AG08396 (cell line): Measurements from ENCODE around the gene TOX2.
A peak's percentile ranks its signal among the peaks of the same experiment; 100 is the strongest.

ENCODE experiments used
- DNase-seq: peaks from one replicate; pipeline ENCODE4 v3.0.0; 2012; ENCODE audit warnings: low spot score, mixed read lengths

The TOX2 gene

GRCh38 chr20:43916073-43916880 lies 1.6 kb downstream of the TOX2 start:
- DNase-seq = peak; percentile 46

GRCh38 chr20:43916881-43917371 lies 2.3 kb downstream of the TOX2 start:
- DNase-seq = no peak

- no peak for DNase-seq
Observed at GRCh38 chr20:43917380-43917779, 2.7 kb downstream of the TOX2 start.

- DNase-seq = no peak
Observed at GRCh38 chr20:43919686-43920403, 5.2 kb downstream of the TOX2 start.

- DNase-seq = no peak
Observed at GRCh38 chr20:43920797-43921196, 6.1 kb downstream of the TOX2 start.

- DNase-seq = no peak
Observed at GRCh38 chr20:43921227-43921780, 6.7 kb downstream of the TOX2 start.

GRCh38 chr20:43922614-43923013 lies 8.0 kb downstream of the TOX2 start:
- DNase-seq = no peak

GRCh38 chr20:43923322-43923721 lies 8.7 kb downstream of the TOX2 start:
- DNase-seq = no peak

GRCh38 chr20:43923917-43924316 lies 9.3 kb downstream of the TOX2 start:
- DNase-seq = no peak

GRCh38 chr20:43925215-43925614 lies 10.6 kb downstream of the TOX2 start:
- no peak for DNase-seq

- DNase-seq = peak; percentile 63
Observed at GRCh38 chr20:43925801-43926200, 11.1 kb downstream of the TOX2 start.

GRCh38 chr20:43926287-43927050 lies 11.8 kb downstream of the TOX2 start:
- no peak for DNase-seq

GRCh38 chr20:43931976-43932375 lies 17.3 kb downstream of the TOX2 start:
- DNase-seq = no peak

GRCh38 chr20:43934833-43935232 lies 20.2 kb downstream of the TOX2 start:
- DNase-seq = no peak

GRCh38 chr20:43936104-43936770 lies 21.6 kb downstream of the TOX2 start:
- peak; percentile 48 for DNase-seq

- DNase-seq = no peak
Observed at GRCh38 chr20:43936805-43937204, 22.2 kb downstream of the TOX2 start.

- DNase-seq = peak; percentile 52
Observed at GRCh38 chr20:43937591-43937990, 22.9 kb downstream of the TOX2 start.

- peak; percentile 27 for DNase-seq
Observed at GRCh38 chr20:43938017-43938655, 23.5 kb downstream of the TOX2 start.

- peak; percentile 89 for DNase-seq
Observed at GRCh38 chr20:43938932-43939761, 24.5 kb downstream of the TOX2 start.

GRCh38 chr20:43939762-43940121 lies 25.1 kb downstream of the TOX2 start:
- DNase-seq = peak; percentile 30
